Germinal center (tissue), 1 donor: ENCODE measurements around the gene PLEKHM2.

Experiments
- DNase-seq: peaks from one replicate; pipeline ENCODE4 v3.0.0; 2012; ENCODE audit warnings: mixed read lengths, low spot score

The PLEKHM2 gene

DNA sequence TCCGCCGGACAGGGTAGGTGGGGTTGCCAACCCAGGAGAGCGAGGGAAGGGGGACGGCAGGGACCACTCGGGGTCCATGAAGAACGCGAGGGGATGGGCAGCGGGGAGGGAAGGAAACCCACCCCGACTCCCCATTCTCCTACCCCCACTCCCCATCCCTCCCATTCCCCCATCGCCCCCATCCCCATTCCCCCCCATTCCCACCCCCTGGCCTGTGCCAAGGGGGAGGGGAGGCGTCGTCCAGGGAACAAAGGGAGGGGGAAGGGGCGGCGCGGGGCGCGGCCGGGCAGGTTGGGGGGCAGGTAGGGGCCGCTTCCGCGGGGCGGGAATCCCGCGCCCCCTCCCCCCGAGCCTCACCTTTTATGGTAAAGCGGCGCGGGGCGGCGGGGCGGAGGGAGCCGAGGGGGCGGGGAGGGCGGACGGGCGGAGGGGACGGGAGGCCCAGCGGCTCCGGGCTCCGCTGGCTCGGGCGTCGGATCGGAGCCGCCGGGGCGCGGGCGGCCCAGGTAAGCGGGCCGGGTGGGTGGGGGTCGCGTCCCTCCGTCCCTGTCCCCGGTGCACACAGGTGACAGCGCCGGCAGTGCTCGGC lies 74.3 kb downstream of the PLEKHM2 start, which contains the start of gene FBLIM1:
FBLIM1 (plus strand) TSS at position 453 of the 589 bp plus-strand sequence. CDS start 6,189 bp downstream, outside the sequence.
- DNase-seq, result no peak

DNA sequence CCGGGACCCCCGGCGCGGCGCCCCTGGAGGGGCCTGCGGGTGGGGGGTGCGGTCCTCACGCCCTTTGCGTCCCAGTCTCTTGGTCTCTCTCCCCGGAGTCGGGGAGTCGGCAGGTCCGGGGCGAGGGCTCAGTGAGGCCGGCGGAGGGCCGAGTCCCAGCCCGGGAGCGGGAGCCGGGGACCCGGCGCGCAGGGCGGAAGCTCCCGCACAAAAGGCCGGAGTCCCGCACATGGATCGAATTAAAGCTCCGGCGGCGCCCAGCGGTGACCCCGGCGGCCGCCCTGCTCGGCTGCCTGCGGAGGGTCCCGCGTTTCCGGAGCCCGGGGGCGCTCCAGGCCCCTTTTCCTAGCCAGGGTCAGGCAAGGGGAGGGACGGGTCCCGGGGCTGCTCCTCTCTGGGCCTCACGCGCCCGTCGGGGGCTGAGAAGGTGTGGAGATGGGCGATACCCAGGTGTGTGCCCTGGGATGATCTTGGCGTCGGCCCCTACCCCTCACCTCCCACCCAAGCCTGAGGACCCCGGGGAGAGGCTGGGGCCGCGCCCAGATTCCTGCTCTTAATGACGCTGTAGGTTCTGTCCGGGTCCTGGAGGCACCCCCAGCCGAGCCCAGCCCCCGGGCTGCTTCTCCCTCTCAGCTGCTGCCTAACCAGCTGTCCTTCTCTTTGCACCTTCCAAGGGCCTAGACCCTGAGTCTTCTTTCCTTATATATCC lies 75.0 kb downstream of the PLEKHM2 start:
- peak; percentile 31 for DNase-seq

DNA sequence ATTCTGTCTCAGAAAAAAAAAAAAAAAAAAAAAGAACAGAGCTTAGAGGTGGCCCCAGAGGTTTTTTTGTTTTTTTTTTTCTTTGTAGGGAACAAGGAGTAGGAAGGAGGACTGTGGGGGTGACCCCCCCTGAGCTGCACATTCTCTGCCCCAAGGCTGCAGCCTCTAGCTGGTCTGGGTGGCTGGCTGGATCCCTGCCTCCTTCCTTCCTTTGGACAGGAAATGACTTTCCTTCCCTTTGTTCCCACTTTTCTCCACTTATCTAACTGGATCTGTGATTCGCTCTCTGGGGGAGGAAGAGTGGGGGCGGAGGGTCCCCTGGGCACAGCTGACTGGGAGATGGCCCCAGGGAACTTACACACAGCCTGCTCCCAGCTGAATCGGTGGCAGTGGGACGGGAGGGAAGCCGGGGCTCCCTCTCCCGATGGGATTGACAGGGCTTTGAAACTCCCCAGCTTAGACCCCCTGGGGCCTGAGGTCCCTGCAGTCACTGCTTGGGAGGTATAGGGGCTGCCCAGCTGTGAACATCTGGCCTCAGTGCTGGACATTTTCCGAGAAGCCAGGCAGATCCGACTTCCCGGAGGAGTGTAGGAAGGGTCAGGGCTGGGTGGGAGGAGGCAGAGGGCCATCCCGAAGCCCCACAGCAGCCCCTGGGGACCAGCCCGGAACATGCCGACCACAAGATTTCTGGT lies 76.5 kb downstream of the PLEKHM2 start:
- no peak for DNase-seq

DNA sequence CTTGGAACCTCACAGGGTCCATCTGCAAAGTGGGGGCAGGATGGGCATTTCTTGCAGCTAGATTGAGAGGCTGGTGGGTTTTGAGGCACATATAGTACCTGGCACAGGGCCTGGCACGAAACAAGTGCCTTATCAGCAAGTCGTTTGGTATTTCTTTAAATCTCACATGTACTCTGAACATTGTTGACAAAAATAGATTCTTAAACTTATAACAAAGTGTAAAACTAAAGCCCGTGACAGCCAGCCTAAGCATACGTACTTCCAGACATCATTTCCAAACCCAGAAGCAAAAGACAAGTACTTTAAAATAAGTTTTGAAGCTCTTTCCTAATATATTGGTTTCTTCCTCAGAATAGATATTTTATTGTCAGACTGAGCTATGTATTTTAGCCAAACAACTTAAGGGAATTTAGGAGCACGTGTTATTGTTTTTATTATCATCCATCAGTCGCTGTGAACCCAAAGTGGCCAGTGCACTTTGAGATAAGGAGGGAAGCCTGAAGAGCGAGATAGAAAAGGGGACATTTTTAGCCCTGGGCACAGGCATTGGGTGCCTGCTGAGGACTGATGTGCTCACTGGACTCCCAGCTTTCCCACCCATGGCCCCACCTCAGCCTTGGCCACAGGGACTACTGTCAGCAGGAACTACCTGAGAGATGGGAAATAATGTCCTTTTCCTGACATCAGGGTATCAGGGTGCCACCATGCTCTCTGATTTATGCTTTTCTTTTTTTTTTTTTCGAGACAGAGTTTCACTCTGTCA lies 77.4 kb downstream of the PLEKHM2 start:
- DNase-seq, result no peak

DNA sequence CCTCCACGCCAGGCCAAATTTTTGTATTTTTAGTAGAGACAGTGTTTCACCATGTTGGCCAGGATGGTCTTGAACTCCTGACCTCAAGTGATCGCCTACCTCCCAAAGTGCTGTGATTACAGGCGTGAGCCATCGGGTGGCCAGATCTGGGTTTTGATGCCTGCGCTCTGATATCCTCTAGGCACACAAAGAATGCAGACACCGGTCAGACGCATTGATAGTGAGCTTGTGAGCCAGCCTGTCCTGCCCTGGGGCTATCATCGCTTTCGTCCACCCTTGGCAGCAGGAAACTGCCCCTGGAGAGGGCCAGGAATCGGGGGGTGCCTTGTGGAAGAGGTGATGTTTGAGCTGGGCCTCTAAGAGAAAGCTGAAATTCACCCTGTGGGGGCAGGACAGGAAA lies 78.4 kb downstream of the PLEKHM2 start:
- no peak for DNase-seq

DNA sequence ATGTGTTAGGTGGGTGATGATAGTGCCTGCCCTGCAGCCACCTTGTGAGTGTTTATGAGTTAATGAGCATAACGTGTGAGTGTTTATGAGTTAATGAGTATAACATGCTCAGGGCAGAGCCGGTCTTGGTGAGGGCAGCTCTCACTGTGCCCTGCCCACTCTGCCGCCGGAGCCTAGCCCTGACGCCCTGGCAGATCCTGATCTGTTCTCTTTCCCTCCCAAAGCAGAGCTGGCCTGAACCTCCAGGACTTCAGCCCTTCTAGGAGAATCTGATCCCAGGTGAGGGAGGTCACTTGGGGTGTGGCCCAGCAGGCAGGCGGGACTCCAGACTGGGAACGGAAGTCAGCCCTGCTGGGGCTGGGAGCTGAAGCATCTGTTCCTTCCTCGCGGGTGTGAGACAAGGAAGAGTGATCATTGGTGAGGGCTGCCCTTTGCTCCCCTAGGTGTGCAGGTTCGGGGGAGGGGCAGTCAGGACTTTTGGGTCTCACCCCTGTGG lies 80.2 kb downstream of the PLEKHM2 start:
- no peak for DNase-seq

DNA sequence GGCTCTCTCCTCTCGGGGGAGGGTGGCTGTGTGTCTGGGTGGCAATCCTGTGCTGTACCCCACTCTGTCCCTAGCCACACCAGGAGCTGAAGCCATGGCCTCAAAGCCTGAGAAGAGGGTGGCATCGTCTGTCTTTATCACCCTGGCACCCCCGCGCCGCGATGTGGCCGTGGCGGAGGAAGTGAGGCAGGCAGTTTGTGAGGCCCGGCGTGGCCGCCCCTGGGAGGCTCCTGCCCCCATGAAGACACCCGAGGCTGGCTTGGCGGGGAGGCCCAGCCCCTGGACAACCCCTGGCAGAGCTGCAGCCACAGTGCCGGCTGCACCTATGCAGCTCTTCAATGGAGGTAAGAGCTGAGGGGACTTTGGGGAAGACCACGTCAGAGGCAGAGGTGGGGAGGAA lies 80.8 kb downstream of the PLEKHM2 start:
- no peak for DNase-seq

DNA sequence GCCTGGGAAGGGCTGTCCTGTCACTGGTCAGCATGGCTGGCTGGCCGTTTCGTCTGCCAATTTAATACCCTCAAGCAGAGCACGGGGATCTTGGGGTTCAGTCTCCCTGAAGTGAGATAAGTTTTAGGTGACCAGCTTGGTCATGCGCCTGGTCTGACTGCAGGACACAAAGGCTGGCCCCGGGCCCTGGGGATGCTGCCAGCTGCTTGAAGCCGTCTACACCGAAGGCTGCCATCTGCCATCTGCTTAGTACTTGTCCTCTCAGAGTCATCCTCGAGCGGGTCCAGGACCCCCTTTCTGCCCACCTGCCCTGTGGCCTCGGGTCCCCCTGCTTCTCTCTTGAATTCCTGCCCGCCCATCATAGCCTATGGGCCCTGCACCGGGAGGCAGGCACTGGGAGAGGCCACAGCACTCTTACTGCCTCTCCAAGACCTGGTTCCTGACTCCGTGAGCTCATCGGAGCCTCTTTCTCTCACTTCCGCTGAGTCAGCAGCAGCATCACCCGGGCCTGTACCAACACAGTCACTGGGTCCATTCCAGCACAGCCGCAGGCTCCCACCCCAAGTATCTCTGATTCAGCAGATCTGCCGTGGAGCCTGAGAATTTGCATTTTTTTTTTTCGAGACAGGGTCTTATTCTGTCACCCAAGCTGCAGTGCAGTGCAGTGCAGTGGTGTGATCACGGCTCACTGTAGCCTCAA lies 81.5 kb downstream of the PLEKHM2 start:
- no peak for DNase-seq

DNA sequence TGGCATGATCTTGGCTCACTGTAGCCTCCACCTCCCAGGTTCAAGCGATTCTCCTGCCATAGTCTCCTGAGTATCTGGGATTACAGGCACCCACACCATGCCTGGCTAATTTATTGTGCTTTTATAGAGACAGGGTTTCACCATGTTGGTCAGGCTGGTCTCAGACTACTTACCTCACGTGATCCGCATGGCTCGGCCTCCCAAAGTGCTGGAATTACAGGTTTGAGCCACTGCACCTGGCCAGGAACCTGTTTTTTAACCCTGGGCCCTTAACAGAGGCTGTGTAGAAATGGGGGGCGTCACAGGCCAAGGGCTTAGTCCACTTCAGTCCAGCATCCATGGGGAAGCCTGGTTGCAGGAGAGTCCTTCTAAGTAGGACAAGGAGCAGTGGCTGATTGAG lies 83.8 kb downstream of the PLEKHM2 start:
- no peak for DNase-seq

DNA sequence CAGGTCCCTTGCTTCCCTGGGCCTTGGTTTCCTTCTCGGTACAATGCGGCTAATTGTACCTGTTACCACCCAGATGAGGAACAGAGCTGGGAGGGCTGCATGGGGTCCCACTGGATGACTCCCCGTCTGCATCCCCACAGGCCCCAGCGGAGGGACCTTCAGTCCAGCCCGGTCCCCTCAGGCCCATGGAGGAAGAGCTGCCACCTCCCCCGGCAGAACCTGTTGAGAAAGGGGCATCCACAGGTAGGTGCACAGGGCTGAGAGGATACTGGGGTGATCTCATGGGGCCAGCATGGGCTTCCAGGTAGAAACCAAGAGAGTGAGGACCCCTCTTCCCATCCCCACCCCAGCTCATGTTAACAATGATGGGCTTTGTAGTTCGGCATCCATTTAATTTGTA lies 84.3 kb downstream of the PLEKHM2 start:
- no peak for DNase-seq

DNA sequence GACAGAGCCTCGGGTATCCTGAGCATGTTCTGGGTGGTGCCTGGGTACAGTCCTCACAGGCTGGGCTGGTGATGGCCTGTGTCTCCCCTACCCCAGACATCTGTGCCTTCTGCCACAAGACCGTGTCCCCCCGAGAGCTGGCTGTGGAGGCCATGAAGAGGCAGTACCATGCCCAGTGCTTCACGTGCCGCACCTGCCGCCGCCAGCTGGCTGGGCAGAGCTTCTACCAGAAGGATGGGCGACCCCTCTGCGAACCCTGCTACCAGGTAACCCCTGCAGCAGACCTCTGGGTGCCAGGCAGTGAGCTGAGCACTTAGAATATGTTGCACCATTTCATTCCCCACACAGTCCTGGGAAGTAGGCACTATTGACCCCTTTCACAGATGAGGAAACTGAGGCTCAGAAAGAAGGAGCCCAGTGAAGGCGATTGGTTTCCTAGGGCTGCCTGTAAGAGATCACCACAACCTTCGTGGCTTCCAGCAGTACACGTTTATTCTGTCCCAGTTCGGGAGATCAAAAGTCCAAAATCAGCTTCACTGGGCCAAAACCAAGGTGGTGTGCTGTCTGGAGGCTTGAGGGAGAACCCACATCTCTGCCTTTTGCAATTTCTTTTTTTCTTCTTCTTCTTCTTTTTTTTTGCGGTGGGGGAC lies 86.3 kb downstream of the PLEKHM2 start:
- no peak for DNase-seq

DNA sequence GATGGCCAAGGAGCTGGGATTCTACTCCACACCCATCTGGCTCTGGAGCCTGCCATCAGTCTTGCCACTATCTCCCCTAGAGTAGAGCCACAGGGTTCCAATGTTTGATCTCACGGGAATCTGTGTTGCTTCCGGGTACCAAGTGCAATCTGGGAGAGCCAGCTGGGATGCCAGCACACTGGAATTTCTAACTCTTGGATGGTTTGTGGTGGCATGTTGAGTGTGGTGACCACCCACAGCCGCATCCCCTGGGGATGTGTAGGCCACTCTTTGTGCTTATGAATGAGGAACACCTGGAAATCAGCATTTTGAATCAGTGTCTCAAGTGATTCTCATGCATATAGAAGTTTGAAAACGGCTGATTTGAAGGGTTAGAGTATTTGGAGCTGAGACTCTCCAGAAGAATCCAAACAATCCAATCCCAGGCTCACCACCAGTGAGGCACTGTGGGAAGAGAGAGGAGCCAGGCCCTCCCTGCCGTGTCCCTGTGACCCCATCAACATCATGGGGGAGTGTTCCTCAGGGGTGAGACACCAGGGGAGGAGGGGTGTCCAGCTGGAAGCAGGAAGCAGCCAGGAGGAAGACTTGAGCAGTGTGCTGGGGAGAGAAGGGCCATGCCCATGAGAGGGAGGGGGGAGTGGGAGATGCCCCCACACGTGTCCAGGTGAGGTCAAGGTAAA lies 87.9 kb downstream of the PLEKHM2 start:
- no peak for DNase-seq

DNA sequence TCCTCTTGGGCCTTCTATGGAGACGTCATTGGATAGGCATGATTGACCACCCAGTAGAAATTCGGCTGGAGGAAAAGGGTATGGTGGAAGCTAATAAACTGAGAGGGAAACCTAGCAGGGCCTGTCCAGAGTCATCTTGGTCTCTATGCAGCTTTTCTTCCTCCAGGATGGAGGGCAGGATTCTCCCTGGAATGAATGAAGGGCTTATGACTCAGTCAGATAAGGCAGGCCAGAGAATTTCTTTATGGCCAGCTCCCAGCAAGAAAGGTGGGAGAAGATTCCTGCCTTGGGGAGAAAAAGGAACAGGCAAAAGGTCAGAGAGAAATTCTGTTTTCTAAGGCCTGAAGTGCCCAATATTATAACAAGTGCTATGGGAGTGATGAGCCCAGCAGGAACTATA lies 91.6 kb downstream of the PLEKHM2 start:
- DNase-seq, result no peak

DNA sequence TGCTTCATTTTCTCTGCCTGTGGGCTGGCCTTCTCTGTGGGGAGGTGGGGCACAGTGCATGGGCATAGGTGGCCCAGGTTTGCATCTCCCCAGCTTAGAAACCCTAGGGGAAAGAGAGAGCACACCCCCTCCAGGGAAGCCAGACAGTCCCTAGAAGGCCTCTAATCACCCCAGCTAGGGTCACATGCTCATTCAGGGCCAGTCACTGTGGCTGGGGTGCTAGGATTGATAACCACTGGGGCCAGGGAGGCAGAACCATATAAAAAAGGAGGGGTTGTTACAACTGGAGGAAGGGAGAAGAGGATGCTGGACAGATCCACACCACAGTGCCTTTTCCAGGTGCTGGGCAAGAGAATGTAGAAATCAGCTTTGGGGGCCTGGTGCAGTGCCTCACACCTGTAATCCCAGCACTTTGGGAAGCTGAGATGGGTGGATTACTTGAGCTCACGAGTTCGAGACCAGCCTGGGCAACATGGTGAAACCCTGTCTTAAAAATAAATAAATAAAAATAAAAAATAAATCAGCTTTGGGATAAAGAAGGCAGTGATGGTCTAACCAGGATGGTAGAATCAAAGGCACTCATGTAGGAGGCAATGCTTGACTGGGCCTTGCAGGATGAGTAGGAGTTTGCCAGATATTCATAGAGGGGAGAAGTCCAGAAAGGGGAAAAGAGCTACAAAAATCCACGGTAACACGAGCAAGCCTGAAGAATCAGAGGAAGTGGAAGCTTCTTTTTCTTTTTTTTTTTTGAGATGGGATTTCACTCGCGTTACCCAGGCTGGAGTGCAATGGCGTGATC lies 94.0 kb downstream of the PLEKHM2 start:
- no peak for DNase-seq
